ENCODE measurements around the gene MAP7.

The MAP7 gene

GRCh38 chr6:136511397-136511796, 38.8 kb downstream of the MAP7 start:
- no peak for DNase-seq (ENCODE audit: low read depth)
- in situ Hi-C loops (cut with HindIII; ENCODE audit: low sequenced_read_pairs), result no loop called here
- no peak overlapping the region for H3K4me3 ChIP-seq (ENCODE audit: low read depth, low read length)
- no peak for TF ChIP-seq CTCF (IDR thresholded peaks at IDR 0.05; ENCODE audit: low read depth, low read length, missing control alignments)

GRCh38 chr6:136510782-136511181, 39.4 kb downstream of the MAP7 start:
- DNase-seq (ENCODE audit: low read depth), result no peak
- no peak for TF ChIP-seq CTCF (IDR thresholded peaks at IDR 0.05; ENCODE audit: low read depth, low read length, missing control alignments)
- no peak overlapping the region for H3K4me3 ChIP-seq (ENCODE audit: low read depth, low read length)
- in situ Hi-C loops (cut with HindIII; ENCODE audit: low sequenced_read_pairs), result no loop called here

GRCh38 chr6:136510299-136510698, 39.9 kb downstream of the MAP7 start:
- no peak for TF ChIP-seq CTCF (IDR thresholded peaks at IDR 0.05; ENCODE audit: low read depth, low read length, missing control alignments)
- DNase-seq (ENCODE audit: low read depth), result no peak
- in situ Hi-C loops (cut with HindIII; ENCODE audit: low sequenced_read_pairs), result no loop called here
- no peak overlapping the region for H3K4me3 ChIP-seq (ENCODE audit: low read depth, low read length)

- H3K4me3 ChIP-seq (ENCODE audit: low read depth, low read length), result no peak overlapping the region
- in situ Hi-C loops (cut with HindIII; ENCODE audit: low sequenced_read_pairs), result no loop called here
- DNase-seq (ENCODE audit: low read depth), result no peak
- TF ChIP-seq CTCF (IDR thresholded peaks at IDR 0.05; ENCODE audit: low read depth, low read length, missing control alignments), result no peak
Measured at GRCh38 chr6:136508725-136509392, 41.4 kb downstream of the MAP7 start.

GRCh38 chr6:136506124-136506799, 44.0 kb downstream of the MAP7 start:
- DNase-seq (ENCODE audit: low read depth), result no peak
- in situ Hi-C loops (cut with HindIII; ENCODE audit: low sequenced_read_pairs), result no loop called here
- no peak overlapping the region for H3K4me3 ChIP-seq (ENCODE audit: low read depth, low read length)
- no peak for TF ChIP-seq CTCF (IDR thresholded peaks at IDR 0.05; ENCODE audit: low read depth, low read length, missing control alignments)

GRCh38 chr6:136503303-136504029, 46.8 kb downstream of the MAP7 start:
- no peak for TF ChIP-seq CTCF (IDR thresholded peaks at IDR 0.05; ENCODE audit: low read depth, low read length, missing control alignments)
- DNase-seq (ENCODE audit: low read depth), result no peak
- in situ Hi-C loops (cut with HindIII; ENCODE audit: low sequenced_read_pairs), result no loop called here
- no peak overlapping the region for H3K4me3 ChIP-seq (ENCODE audit: low read depth, low read length)

All from astrocyte of the cerebellum (primary cell).